Measurements from ENCODE around the gene SPON2.

SPON2 gene

DNA sequence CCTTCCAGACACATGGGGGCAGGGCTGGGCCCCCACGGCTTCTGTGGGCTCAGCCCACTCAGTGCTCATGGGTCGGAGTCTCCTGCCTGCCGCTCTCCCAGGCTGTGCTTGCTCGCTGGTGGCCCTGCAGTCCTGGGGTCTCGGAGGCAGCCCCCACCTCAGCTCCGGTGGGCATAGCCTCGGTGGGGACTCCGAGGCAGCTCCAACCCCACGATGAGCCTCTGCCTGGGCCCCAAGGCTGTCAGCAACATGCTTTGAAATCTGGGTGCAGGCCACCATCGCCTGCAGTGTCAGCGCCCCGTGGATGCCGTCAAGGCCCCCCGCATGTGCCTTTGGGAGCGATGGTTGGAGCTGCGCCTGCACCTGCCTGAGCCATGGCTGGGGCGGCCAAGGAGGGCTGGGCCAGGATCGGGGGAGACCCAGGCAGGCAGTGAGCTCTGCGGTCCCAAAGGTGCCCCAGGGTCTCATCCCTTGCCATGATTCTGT is 30.2 kb upstream of the SPON2 start:
- H3K27ac ChIP-seq = peak overlapping the region in 9 of 11 experiments; percentile 74 to 96 (median 91); a peak in 19 of 22 replicates
- no peak for TF ChIP-seq Cebpa-rat (IDR thresholded peaks at IDR 0.05)
- peaks cover 0 to 26% (median 0%) of the 10 kb centered on the region in 11 experiments; a peak in 6 of 22 replicates for H3K27me3 ChIP-seq
- peaks cover 0 to 12% (median 0%) of the 10 kb centered on the region in 11 experiments; a peak in 4 of 22 replicates for H4K20me1 ChIP-seq
- H3K9ac ChIP-seq = peak overlapping the region in 9 of 11 experiments; percentile 66 to 86 (median 78); a peak in 18 of 22 replicates
- H3K9me3 ChIP-seq (replicated peaks in 1 of 11) = no peaks in the 10 kb centered on the region
- peaks cover 46 to 89% (median 84%) of the 10 kb centered on the region in 10 experiments for H3K4me1 ChIP-seq
- H3K4me2 ChIP-seq = peak overlapping the region; percentile 81 to 100 (median 98)
- H3K36me3 ChIP-seq = peaks cover 0 to 9% (median 0%) of the 10 kb centered on the region in 11 experiments; a peak in 2 of 22 replicates
- peak overlapping the region in 6 of 10 experiments; percentile 19 to 71 (median 61); a peak in 7 of 20 replicates for H3K4me3 ChIP-seq

DNA sequence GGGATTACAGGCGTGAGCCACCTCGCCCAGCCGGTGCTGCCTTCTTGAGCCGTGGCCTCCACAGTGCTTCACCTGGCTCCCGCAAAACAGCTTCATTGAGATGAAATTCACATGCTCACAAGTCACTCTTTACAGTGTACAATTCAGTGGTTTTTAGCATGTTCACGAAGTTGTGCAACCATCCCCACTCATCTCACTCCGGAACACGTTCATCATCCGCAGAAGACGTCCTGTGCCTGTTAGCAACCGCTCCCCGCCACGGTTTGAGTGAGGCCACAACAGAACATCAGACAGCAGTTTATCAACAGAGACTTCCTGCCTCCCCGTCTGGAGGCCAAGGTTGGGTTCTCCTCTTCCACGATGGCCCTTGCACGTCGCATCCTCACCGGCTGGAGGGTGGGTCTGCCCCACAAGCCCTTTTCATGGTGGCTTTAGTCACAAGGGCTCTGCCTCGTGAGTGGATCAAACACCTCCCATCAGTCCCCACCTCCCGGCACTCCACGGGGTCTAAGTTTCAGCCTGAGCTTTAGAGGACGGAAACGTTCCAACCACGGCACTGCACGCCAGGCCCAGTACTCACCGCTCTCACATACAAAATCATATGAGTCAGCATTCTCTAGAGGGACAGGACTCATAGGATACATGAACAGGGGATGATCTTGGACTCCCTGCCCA is 29.6 kb upstream of the SPON2 start:
- peaks cover 0 to 26% (median 3%) of the 10 kb centered on the region in 11 experiments; a peak in 9 of 22 replicates for H3K27me3 ChIP-seq
- H3K9me3 ChIP-seq (replicated peaks in 1 of 11) = no peaks in the 10 kb centered on the region
- H3K9ac ChIP-seq = peak overlapping the region in 9 of 11 experiments; percentile 66 to 86 (median 78); a peak in 18 of 22 replicates
- H3K27ac ChIP-seq = peak overlapping the region in 10 of 11 experiments; percentile 1 to 96 (median 91); a peak in 19 of 22 replicates
- H3K36me3 ChIP-seq = peaks cover 0 to 14% (median 0%) of the 10 kb centered on the region in 11 experiments; a peak in 3 of 22 replicates
- H3K4me1 ChIP-seq = peaks cover 45 to 84% (median 78%) of the 10 kb centered on the region in 10 experiments
- peak overlapping the region; percentile 81 to 100 (median 98) for H3K4me2 ChIP-seq
- TF ChIP-seq Cebpa-rat (IDR thresholded peaks at IDR 0.05) = peak in 9 of 11 experiments; percentile 79 to 98 (median 92); a peak in 18 of 22 replicates
- H4K20me1 ChIP-seq = peaks cover 0 to 7% (median 0%) of the 10 kb centered on the region in 11 experiments; a peak in 2 of 22 replicates
- peak overlapping the region in 7 of 10 experiments; percentile 52 to 71 (median 60); a peak in 13 of 20 replicates for H3K4me3 ChIP-seq

DNA sequence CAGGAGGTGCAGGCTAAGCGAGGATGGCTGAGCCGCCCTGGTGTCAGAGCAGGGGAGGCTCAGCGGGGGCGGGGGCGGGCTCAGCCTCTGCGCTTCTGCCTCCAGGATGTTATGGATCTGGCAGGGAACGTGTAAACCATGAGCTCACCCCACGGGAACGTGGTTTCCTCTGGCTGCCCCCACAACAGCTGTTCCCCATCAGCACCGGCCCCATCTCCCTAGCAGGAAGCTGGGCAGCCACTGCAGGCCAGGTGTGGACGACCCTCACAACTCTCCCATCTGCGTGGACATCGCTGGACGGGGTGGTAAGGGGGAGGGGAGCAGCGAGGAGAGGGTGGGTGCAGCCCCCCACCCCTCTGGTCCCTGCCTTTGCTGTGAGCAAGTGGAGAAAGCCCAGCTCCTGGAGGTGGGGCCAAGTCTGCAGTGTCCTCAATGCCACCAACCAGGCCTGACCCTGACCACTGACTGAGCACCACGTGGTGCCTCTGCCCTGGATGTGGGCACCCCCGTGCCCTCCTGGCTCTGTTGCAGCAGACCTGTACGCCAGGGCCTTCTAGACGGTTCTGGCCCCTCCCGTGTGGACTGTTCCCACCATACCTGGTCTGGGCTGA is 28.1 kb upstream of the SPON2 start:
- Histone ChIP-seq H3K9me3 (replicated peaks in 1 of 11) (no peaks in the 10 kb centered on the region), H3K4me1 (peaks cover 39 to 86% (median 79%) of the 10 kb centered on the region in 10 experiments), H3K9ac (peak overlapping the region; percentile 6 to 86 (median 78); a peak in 20 of 22 replicates), H3K27me3 (peaks cover 4 to 26% (median 12%) of the 10 kb centered on the region in 11 experiments; a peak in 13 of 22 replicates), H3K4me2 (peak overlapping the region; percentile 81 to 100 (median 98)), H3K4me3 (peak overlapping the region in 8 of 10 experiments; percentile 47 to 71 (median 60); a peak in 16 of 20 replicates), H4K20me1 (peaks cover 0 to 15% (median 0%) of the 10 kb centered on the region in 11 experiments; a peak in 3 of 22 replicates), H3K27ac (peak overlapping the region in 10 of 11 experiments; percentile 1 to 96 (median 91); a peak in 19 of 22 replicates), H3K36me3 (peaks cover 0 to 26% (median 0%) of the 10 kb centered on the region in 11 experiments; a peak in 5 of 22 replicates)
- no peak for TF ChIP-seq Cebpa-rat (IDR thresholded peaks at IDR 0.05)

DNA sequence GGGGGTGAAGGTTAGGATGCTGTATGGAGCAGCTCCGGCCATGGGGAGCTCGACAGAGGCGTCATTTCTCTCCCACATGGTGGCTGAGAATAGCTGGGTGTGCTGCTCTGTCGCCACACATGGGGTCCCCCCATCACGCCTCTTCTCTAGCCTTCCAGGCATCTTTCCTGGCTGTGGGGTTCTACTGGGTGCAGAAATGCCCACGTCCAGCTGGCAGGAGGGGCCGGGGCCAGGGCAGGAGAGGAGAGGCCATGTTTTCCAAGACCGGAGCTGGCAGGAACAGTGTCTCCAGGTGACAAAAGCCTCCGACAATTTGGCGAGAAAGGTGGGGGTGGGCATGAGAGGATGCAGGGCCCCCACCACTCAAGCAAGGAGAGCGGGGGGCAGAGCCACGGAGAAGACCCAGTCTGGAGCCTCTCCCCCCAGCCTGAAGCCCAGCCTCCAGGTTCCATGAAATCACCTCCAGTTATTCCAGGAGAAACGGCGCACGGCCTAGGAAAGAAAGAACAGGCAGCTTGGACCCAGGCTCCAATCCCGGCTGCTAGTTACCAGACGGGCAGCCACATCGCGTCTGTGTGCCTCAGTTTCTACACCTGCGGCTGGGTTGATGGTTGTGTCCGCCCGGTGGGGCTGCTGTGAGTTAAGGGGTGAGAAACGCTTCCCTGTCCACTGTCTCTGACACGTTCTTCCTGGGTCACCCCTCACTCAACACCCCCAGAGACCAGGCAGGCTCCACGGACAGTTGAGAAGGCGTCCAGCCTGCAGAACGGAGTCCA is 27.4 kb upstream of the SPON2 start:
- Histone ChIP-seq H3K4me1 (peaks cover 34 to 80% (median 73%) of the 10 kb centered on the region in 10 experiments), H3K9me3 (replicated peaks in 1 of 11) (no peaks in the 10 kb centered on the region), H3K4me3 (peak overlapping the region in 7 of 10 experiments; percentile 52 to 71 (median 60); a peak in 13 of 20 replicates), H4K20me1 (peaks cover 0 to 20% (median 2%) of the 10 kb centered on the region in 11 experiments; a peak in 6 of 22 replicates), H3K9ac (peak overlapping the region in 9 of 11 experiments; percentile 66 to 85 (median 78); a peak in 18 of 22 replicates), H3K27ac (peak overlapping the region in 9 of 11 experiments; percentile 74 to 96 (median 91); a peak in 17 of 22 replicates), H3K36me3 (peaks cover 0 to 26% (median 0%) of the 10 kb centered on the region in 11 experiments; a peak in 5 of 22 replicates), H3K27me3 (peaks cover 4 to 26% (median 13%) of the 10 kb centered on the region in 11 experiments; a peak in 14 of 22 replicates), H3K4me2 (peak overlapping the region; percentile 81 to 100 (median 98))
- TF ChIP-seq Cebpa-rat (IDR thresholded peaks at IDR 0.05) = no peak

DNA sequence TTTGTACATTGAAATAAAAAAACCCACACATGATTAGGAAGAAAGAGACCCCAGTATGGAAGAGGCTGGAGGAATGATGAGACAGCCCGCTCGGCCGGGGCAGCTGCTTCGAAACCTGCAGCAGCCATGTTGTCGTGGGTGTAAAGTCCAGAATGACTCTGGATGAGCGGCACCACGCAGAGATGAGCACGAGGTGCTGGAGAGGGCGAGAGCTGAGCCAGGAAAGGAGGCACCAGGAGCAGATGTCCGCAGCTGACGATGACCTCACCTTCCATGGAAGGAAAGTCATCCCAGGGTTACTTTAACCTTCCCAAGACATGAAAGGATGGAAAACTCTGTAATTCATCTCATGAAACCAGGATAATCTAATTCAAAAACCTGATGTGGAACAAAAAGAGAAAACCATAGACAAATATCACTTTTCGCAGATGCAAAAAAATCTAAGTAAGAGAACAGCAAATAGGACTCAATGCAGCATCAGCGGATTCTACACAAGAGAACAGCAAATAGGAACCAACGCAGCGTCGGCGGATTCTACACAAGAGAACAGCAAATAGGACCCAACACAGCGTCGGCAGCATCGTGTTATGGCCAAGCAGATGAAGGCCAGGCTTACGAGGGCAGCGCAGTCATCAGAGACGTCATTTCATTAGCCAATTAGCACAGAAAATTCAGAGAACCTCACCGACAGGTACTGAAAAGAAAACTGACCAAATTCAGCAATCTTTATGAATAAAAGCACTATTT is 25.9 kb upstream of the SPON2 start:
- TF ChIP-seq Cebpa-rat (IDR thresholded peaks at IDR 0.05) = no peak
- H3K36me3 ChIP-seq = peaks cover 0 to 26% (median 0%) of the 10 kb centered on the region in 11 experiments; a peak in 5 of 22 replicates
- H3K4me3 ChIP-seq = no peak overlapping the region
- no peaks in the 10 kb centered on the region for H3K9me3 ChIP-seq (replicated peaks in 1 of 11)
- peak overlapping the region in 5 of 11 experiments; percentile 14 to 99 (median 98); a peak in 4 of 22 replicates for H3K4me2 ChIP-seq
- peaks cover 4 to 35% (median 22%) of the 10 kb centered on the region in 11 experiments; a peak in 15 of 22 replicates for H3K27me3 ChIP-seq
- H4K20me1 ChIP-seq = peaks cover 0 to 29% (median 9%) of the 10 kb centered on the region in 11 experiments; a peak in 8 of 22 replicates
- H3K9ac ChIP-seq = no peak overlapping the region
- peaks cover 43 to 77% (median 69%) of the 10 kb centered on the region in 10 experiments for H3K4me1 ChIP-seq
- no peak overlapping the region for H3K27ac ChIP-seq

DNA sequence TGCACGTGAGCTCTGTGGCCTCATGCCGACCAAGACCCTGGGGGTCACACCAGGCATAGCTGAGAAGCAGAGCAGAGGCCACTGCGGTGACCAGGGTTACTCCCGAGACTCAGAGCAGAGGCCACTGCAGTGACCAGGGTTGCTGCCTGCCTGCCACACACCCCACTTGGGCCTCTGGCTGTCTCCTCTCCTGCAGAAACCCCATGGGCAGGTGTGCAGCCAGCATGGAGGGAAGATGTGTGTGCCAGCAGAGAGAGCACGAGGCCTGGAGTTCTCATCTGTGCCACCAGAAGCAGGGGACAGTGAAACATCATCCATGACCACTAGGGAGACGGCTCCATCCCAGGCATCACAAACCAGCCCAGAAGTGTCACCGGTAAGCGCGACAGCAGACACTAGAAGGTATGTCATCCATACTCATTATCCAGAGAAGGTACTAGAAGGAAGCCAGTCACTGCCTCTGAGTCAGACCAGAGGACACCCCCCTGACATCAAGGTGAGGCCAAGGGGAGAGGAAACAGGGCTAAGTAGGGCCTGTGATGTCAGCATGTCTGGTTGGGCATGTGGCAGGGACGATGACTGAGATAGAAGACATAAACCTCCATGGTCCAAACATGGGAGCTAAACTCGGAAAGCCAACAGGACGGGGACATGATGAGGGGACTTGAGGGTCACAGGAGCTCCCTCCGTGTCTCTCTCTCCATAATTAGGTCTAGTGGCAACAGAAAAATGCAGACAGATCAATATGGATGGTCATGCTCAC is 24.2 kb upstream of the SPON2 start:
- H3K9ac ChIP-seq = peak overlapping the region in 1 of 11 experiments; percentile 22; a peak in 2 of 22 replicates
- H3K27ac ChIP-seq = no peak overlapping the region
- peak overlapping the region in 8 of 11 experiments; percentile 37 to 63 (median 48); a peak in 18 of 22 replicates for H3K4me2 ChIP-seq
- H3K9me3 ChIP-seq (replicated peaks in 1 of 11) = peaks cover 0 to 5% (median under 1%) of the 10 kb centered on the region in 11 experiments; a peak in 9 of 22 replicates
- H3K27me3 ChIP-seq = peaks cover 4 to 42% (median 20%) of the 10 kb centered on the region in 11 experiments; a peak in 16 of 22 replicates
- no peak overlapping the region for H3K4me3 ChIP-seq
- H3K4me1 ChIP-seq = peaks cover 28 to 73% (median 55%) of the 10 kb centered on the region in 10 experiments
- peaks cover 0 to 26% (median 0%) of the 10 kb centered on the region in 11 experiments; a peak in 5 of 22 replicates for H3K36me3 ChIP-seq
- peaks cover 0 to 29% (median 11%) of the 10 kb centered on the region in 11 experiments; a peak in 8 of 22 replicates for H4K20me1 ChIP-seq
- TF ChIP-seq Cebpa-rat (IDR thresholded peaks at IDR 0.05) = no peak

All from BLaER1 treated with 17β-estradiol and CSF1 and Interleukin-3, amounts not matched to agents 10 nM and 100 nM (cell line).